ENCODE results near the gene ATG14.

The ATG14 gene

GRCh38 chr14:55416866-55417265 lies 5.2 kb upstream of the ATG14 start:
- in situ Hi-C loops (cut with HindIII; ENCODE audit: low sequenced_read_pairs), result no loop called here
- no peak for DNase-seq (ENCODE audit: low read depth)
- TF ChIP-seq CTCF (IDR thresholded peaks at IDR 0.05; ENCODE audit: low read depth, low read length, missing control alignments), result peak; percentile 49
- no peak overlapping the region for H3K4me3 ChIP-seq (ENCODE audit: low read depth, low read length)

- in situ Hi-C loops (cut with HindIII; ENCODE audit: low sequenced_read_pairs), result no loop called here
- no peak for TF ChIP-seq CTCF (IDR thresholded peaks at IDR 0.05; ENCODE audit: low read depth, low read length, missing control alignments)
Observed at GRCh38 chr14:55414551-55414950, 2.9 kb upstream of the ATG14 start.

GRCh38 chr14:55412676-55413075 lies 1.0 kb upstream of the ATG14 start:
- in situ Hi-C loops (cut with HindIII; ENCODE audit: low sequenced_read_pairs), result no loop called here
- DNase-seq (ENCODE audit: low read depth), result no peak
- no peak for TF ChIP-seq CTCF (IDR thresholded peaks at IDR 0.05; ENCODE audit: low read depth, low read length, missing control alignments)
- no peak overlapping the region for H3K4me3 ChIP-seq (ENCODE audit: low read depth, low read length)

More at GRCh38 chr14:55414551-55414950, 2.9 kb upstream of the ATG14 start:
- DNase-seq (ENCODE audit: low read depth), result no peak
- no peak overlapping the region for H3K4me3 ChIP-seq (ENCODE audit: low read depth, low read length)

- TF ChIP-seq CTCF (IDR thresholded peaks at IDR 0.05; ENCODE audit: low read depth, low read length, missing control alignments), result no peak
- peak overlapping the region; percentile 95 for H3K4me3 ChIP-seq (ENCODE audit: low read depth, low read length)
- in situ Hi-C loops (cut with HindIII; ENCODE audit: low sequenced_read_pairs), result no loop called here
- no peak for DNase-seq (ENCODE audit: low read depth)
Observed at GRCh38 chr14:55410876-55411275, 754 bp downstream of the ATG14 start.

GRCh38 chr14:55404173-55404854 lies 7.3 kb downstream of the ATG14 start:
- H3K4me3 ChIP-seq (ENCODE audit: low read depth, low read length), result no peak overlapping the region
- TF ChIP-seq CTCF (IDR thresholded peaks at IDR 0.05; ENCODE audit: low read depth, low read length, missing control alignments), result no peak
- in situ Hi-C loops (cut with HindIII; ENCODE audit: low sequenced_read_pairs), result no loop called here
- no peak for DNase-seq (ENCODE audit: low read depth)

- in situ Hi-C loops (cut with HindIII; ENCODE audit: low sequenced_read_pairs), result no loop called here
- no peak for DNase-seq (ENCODE audit: low read depth)
Observed at GRCh38 chr14:55401751-55402150, 9.9 kb downstream of the ATG14 start.

More at GRCh38 chr14:55401751-55402150, 9.9 kb downstream of the ATG14 start:
- TF ChIP-seq CTCF (IDR thresholded peaks at IDR 0.05; ENCODE audit: low read depth, low read length, missing control alignments), result no peak
- no peak overlapping the region for H3K4me3 ChIP-seq (ENCODE audit: low read depth, low read length)
